ENCODE data around the gene MTUS2.

GRCh38 chr13:29429286-29429900 lies 609.3 kb downstream of the MTUS2 start:
- TF ChIP-seq CTCF (IDR thresholded peaks at IDR 0.05) (no peak), RFX5 (IDR thresholded peaks at IDR 0.05) (no peak), PBX3 (IDR thresholded peaks at IDR 0.05) (no peak), CHD2 (IDR thresholded peaks at IDR 0.05; ENCODE audit: low read length, partially characterized antibody) (no peak), USF2 (IDR thresholded peaks at IDR 0.05) (no peak), POLR2A (IDR thresholded peaks at IDR 0.05; ENCODE audit: low read length) (no peak)
- TF ChIP-seq, protein P1, sequence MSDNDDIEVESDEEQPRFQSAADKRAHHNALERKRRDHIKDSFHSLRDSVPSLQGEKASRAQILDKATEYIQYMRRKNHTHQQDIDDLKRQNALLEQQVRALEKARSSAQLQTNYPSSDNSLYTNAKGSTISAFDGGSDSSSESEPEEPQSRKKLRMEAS (IDR thresholded peaks at IDR 0.05) = no peak
